Glutamatergic neuron (in vitro differentiated cells): ENCODE measurements around the gene NR1D1. TPM values are rescaled to one million over a fixed set of nuclear protein-coding genes. Genes with fewer than 3 reads are reported as not detected.

Experiments used
- DNase-seq: peaks from one replicate; pipeline ENCODE4 v3.0.0; 2022
- H3K27ac Mint-ChIP-seq: one replicate; pipeline ENCODE4 v1.8.0; 2020; ENCODE audit warnings: mild to moderate bottlenecking, mixed read lengths, inconsistent platforms; ENCODE audit not compliant: unreplicated experiment
- H3K27me3 Mint-ChIP-seq: one replicate; pipeline ENCODE4 v1.8.0; 2020; ENCODE audit warnings: mild to moderate bottlenecking, moderate library complexity, mixed read lengths, inconsistent platforms; ENCODE audit not compliant: unreplicated experiment
- H3K36me3 Mint-ChIP-seq: one replicate; pipeline ENCODE4 v1.8.0; 2020; ENCODE audit warnings: mild to moderate bottlenecking, mixed read lengths, inconsistent platforms; ENCODE audit not compliant: unreplicated experiment
- H3K4me1 Mint-ChIP-seq: one replicate; pipeline ENCODE4 v1.8.0; 2020; ENCODE audit warnings: mild to moderate bottlenecking, low read depth, mixed read lengths, inconsistent platforms; ENCODE audit not compliant: unreplicated experiment
- H3K4me3 Mint-ChIP-seq: one replicate; pipeline ENCODE4 v1.8.0; 2020; ENCODE audit warnings: mild to moderate bottlenecking, mixed read lengths, inconsistent platforms; ENCODE audit not compliant: unreplicated experiment
- H3K9me3 Mint-ChIP-seq: one replicate; pipeline ENCODE4 v1.8.0; 2020; ENCODE audit warnings: mild to moderate bottlenecking, moderate library complexity, mixed read lengths, inconsistent platforms; ENCODE audit not compliant: unreplicated experiment
- total RNA-seq: library from RNA; stranded (reverse); fragmentation: NEBNext Ultra II Directional; extraction: Animal tissue kit (Norgen Biotek cat#: 25700); gene quantifications from one replicate; pipeline ENCODE4 v1.2.1, GENCODE V29; 2021; ENCODE audit not compliant: unreplicated experiment
- TF ChIP-seq, protein P1 (sequence below): fragments of 200-600 bp; sonication (generic); IDR thresholded peaks from one replicate; pipeline ENCODE4 v1.5.0; 2021; ENCODE audit not compliant: partially characterized antibody, unreplicated experiment

NR1D1 gene
- total RNA-seq, 1 donor from 2014 or later, result 1.3 TPM

DNA sequence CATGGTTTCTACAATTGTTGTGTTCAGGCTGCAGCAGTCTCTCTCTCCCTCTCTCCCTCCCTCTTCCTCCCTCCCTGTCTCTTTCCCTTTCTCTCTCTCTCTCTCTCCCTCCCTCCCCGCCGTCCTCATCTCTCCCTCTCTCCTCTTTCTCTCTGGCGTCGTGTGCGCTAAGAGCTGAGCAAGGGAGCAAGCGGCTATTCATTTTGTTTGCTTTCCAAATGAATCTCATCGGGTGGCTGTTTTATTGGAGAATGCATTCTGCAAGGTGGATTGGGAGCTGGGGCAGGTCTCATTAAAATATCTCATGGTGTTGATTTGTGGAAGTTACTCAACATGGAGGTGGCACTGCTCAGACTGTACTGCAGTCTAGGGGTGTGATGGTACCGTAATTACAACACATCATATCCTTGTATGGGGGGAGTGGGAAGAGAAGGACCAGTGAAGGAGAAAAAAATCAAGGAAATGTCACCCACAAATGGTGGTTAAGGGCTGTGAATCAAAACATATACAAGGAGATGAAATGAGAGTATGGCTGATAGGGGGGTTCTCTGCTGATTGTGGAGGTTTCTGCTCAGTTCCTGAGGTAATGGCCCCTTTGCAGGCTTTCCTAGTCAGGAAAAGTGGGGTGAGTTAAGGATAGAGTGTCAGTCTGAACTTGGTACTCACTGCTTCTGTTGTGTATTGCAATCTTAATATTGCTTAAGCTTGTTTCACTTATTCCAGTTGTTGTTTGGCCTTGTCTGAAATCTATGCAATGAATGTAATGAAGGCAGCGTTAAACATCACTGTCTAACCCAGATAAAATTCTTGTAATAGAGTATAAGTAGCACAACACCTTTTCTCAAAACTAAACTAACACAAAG, 24.1 kb upstream of the NR1D1 start:
- no peak for DNase-seq

DNA sequence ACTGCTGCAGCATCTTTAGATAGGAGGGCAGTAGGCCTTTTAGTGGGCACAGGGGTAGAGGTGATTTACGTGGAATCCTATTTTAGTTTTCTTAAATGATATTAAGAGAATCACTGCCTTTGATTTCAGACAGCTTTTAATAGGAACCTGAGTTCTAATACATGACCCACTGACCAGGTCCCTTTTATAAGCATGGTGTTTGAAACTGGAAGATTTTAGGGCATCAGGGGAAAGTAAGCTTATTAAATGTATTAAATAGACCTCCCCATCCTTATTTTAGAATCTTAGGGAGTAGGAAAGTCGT, 23.4 kb upstream of the NR1D1 start:
- H3K27ac Mint-ChIP-seq, result peak overlapping the region; percentile 98

More for the DNA sequence above, 24.1 kb upstream of the NR1D1 start:
- Mint-ChIP-seq H3K27me3 (peaks cover 13% of the 10 kb centered on the region), H3K4me3 (peak overlapping the region; percentile 95), H3K36me3 (no peaks in the 10 kb centered on the region), H3K27ac (peak overlapping the region; percentile 59), H3K4me1 (peaks cover 8% of the 10 kb centered on the region), H3K9me3 (peaks cover 8% of the 10 kb centered on the region)
- TF ChIP-seq, protein P1, sequence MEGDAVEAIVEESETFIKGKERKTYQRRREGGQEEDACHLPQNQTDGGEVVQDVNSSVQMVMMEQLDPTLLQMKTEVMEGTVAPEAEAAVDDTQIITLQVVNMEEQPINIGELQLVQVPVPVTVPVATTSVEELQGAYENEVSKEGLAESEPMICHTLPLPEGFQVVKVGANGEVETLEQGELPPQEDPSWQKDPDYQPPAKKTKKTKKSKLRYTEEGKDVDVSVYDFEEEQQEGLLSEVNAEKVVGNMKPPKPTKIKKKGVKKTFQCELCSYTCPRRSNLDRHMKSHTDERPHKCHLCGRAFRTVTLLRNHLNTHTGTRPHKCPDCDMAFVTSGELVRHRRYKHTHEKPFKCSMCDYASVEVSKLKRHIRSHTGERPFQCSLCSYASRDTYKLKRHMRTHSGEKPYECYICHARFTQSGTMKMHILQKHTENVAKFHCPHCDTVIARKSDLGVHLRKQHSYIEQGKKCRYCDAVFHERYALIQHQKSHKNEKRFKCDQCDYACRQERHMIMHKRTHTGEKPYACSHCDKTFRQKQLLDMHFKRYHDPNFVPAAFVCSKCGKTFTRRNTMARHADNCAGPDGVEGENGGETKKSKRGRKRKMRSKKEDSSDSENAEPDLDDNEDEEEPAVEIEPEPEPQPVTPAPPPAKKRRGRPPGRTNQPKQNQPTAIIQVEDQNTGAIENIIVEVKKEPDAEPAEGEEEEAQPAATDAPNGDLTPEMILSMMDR, result no peak

DNA sequence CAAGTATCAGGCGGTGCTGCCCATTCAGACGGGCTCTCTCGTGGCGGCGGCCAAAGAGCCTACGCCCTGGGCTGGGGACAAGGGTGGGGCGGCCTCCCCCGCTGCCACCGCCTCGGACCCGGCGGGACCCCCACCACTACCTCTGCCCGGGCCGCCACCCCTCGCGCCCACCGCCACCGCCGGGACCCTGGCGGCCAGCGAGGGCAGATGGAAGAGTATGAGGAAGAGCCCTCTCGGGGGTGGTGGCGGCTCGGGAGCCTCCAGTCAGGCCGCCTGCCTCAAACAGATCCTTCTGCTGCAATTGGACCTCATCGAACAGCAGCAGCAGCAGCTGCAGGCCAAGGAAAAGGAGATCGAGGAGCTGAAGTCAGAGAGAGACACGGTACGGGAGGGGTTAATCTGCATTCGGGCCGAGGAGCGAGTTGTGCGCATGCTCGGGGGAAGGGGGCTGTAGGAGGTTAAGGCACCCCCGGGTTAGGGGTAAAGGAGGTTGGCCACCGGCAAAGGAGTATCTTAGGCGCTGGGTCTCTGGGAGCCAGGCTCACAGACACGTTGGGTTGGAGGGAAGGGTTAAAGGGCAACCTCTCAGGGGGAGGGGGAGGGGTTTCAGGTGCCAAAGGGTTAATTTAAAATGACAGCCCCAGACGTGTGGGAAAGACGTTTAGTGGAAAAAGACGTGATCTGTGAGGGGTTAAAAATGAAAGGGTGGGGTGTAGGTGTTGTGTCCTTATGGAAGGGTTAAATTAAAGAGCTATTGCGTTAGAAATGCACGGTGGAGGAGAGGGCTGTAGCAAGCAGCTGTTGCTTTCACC, 22.8 kb upstream of the NR1D1 start:
- Mint-ChIP-seq H3K36me3 (no peaks in the 10 kb centered on the region), H3K27me3 (peaks cover 13% of the 10 kb centered on the region), H3K9me3 (peaks cover 8% of the 10 kb centered on the region), H3K27ac (peak overlapping the region; percentile 98), H3K4me3 (peak overlapping the region; percentile 95), H3K4me1 (peaks cover 8% of the 10 kb centered on the region)
- TF ChIP-seq, protein P1, result no peak
- DNase-seq, result peak; percentile 75

More for the DNA sequence above, 23.4 kb upstream of the NR1D1 start:
- TF ChIP-seq, protein P1, result no peak
- H3K4me3 Mint-ChIP-seq, result peak overlapping the region; percentile 95
- peaks cover 13% of the 10 kb centered on the region for H3K27me3 Mint-ChIP-seq
- no peaks in the 10 kb centered on the region for H3K36me3 Mint-ChIP-seq
- H3K4me1 Mint-ChIP-seq, result peaks cover 8% of the 10 kb centered on the region
- H3K9me3 Mint-ChIP-seq, result peaks cover 8% of the 10 kb centered on the region
- DNase-seq, result no peak

DNA sequence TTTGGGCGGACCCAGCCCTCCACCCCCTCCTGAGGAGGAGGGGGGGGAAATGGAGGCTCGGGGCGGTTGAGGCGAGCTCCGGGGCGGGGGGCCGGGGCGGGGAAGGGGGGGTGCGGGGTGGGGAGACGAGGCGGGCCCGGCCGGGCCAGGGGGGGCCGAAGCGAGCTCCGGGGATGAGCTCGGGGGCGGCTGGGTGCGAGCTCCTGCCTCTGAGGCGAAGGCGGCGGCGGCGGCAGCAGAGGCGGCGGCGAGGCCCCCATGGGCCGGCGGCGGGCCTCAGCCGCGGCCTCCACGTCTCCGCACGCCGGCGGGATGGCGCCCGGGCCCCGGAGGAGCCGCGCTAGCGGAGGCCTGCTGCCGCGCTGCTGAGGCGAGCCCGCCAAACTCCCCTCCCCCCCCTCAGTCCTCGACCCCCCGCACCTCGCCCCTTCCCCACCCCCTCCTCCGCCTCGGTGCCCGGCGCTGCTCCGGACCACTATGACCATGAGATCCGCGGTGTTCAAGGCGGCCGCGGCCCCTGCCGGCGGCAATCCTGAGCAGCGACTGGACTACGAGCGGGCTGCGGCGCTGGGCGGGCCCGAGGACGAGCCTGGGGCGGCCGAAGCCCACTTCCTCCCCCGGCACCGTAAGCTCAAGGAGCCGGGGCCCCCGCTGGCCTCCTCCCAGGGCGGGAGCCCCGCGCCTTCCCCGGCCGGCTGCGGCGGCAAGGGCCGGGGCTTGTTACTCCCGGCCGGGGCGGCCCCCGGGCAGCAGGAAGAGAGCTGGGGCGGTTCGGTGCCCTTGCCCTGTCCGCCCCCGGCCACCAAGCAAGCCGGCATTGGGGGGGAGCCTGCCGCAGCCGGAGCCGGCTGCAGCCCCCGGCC, 22.0 kb upstream of the NR1D1 start:
- Mint-ChIP-seq H3K4me3 (no peak overlapping the region), H3K36me3 (no peaks in the 10 kb centered on the region), H3K27me3 (peaks cover 13% of the 10 kb centered on the region), H3K4me1 (peaks cover 8% of the 10 kb centered on the region), H3K9me3 (peaks cover 8% of the 10 kb centered on the region), H3K27ac (no peak overlapping the region)
- TF ChIP-seq, protein P1, result no peak
- peak; percentile 75 for DNase-seq
